Lung (tissue), 12 donors: ENCODE measurements around the gene HARBI1. TPM values are rescaled to one million over a fixed set of nuclear protein-coding genes. Genes with fewer than 3 reads are reported as not detected.

Experiments
- ATAC-seq: fragments of 200-7000 bp; cut with Tn5 transposase; one replicate; pipeline ENCODE4 v1.9.1; 2020; ENCODE audit warnings: moderate number of reproducible peaks; ENCODE audit not compliant: insufficient read depth, low FRiP score
- DNase-seq, 3 donors: peaks; one replicate each; pipeline ENCODE4 v3.0.0-alpha.2; 2013 to 2017
- H3K27ac ChIP-seq, 2 donors: one replicate each; pipeline ENCODE4 v1.5.1; 2013; ENCODE audit warnings: mild to moderate bottlenecking in 2 of 2, moderate library complexity in 2 of 2, control low read depth in 1 of 2, inconsistent platforms in 1 of 2, low read depth in 1 of 2, low read length in 1 of 2
- H3K27me3 ChIP-seq, 3 donors: one replicate each; pipeline ENCODE4 v1.5.1; 2013; ENCODE audit warnings: low read length in 2 of 3; ENCODE audit not compliant: control insufficient read depth in 3 of 3, insufficient read depth in 3 of 3
- H3K36me3 ChIP-seq, 4 donors: one replicate each; pipeline ENCODE4 v1.5.1; 2013; ENCODE audit warnings: low read length in 4 of 4, mild to moderate bottlenecking in 1 of 4, moderate library complexity in 1 of 4; ENCODE audit not compliant: control insufficient read depth in 4 of 4, insufficient read depth in 4 of 4
- H3K4me1 ChIP-seq, 5 donors: one replicate each; pipeline ENCODE4 v1.5.1; 2013; ENCODE audit warnings: low read length in 5 of 5, mild to moderate bottlenecking in 2 of 5, moderate library complexity in 1 of 5; ENCODE audit not compliant: control insufficient read depth in 5 of 5, insufficient read depth in 5 of 5
- H3K4me3 ChIP-seq: one replicate; pipeline ENCODE4 v1.5.1; 2013; ENCODE audit warnings: mild to moderate bottlenecking, control low read depth, moderate library complexity
- H3K9ac ChIP-seq, 2 donors: one replicate each; pipeline ENCODE4 v1.5.1; 2013; ENCODE audit warnings: low read length in 2 of 2, control low read depth in 1 of 2; ENCODE audit not compliant: insufficient read depth in 1 of 2
- H3K9me3 ChIP-seq, 4 donors: one replicate each; pipeline ENCODE4 v1.5.1; 2013; ENCODE audit warnings: low read length in 3 of 4, mild to moderate bottlenecking in 1 of 4, moderate library complexity in 1 of 4; ENCODE audit not compliant: control insufficient read depth in 4 of 4, insufficient read depth in 3 of 4
- WGBS, 2 donors: extraction: QIAGEN DNeasy Blood & Tissue Kit; methylation state at CpG; one replicate each; pipeline ENCODE4 v1.1.7; 2013; 5-methylcytosine and 5-hydroxymethylcytosine counted together
- polyA plus RNA-seq, 2 donors: library from polyadenylated mRNA; stranded (reverse); fragments of 200-250 nt; gene quantifications; one replicate each; pipeline ENCODE4 v1.2.1, GENCODE V29; 2013
- total RNA-seq, 2 donors: library from RNA; depleted of rRNA in 1 of 2; stranded (reverse); fragments of >200 nt in 1 of 2; gene quantifications; one replicate each; pipeline ENCODE4 v1.2.1, GENCODE V29; 2014 to 2021
- TF ChIP-seq, protein P1 (sequence below): IDR thresholded peaks from 2 replicates; pipeline ENCODE4 v1.5.1; 2012; ENCODE audit warnings: mild to moderate bottlenecking; ENCODE audit errors: control extremely low read depth, extremely low read depth
- donor health status: control.
- donor health status: control.
- donor health status: Bipolar disorder and iron deficiency.
- donor health status: healthy.
- donor health status: DM: yes; HTN: yes; CAD: no.

HARBI1 gene
- total and polyA plus RNA-seq, 4 donors = 1.4 to 5.2 (median 3.6) TPM

DNA sequence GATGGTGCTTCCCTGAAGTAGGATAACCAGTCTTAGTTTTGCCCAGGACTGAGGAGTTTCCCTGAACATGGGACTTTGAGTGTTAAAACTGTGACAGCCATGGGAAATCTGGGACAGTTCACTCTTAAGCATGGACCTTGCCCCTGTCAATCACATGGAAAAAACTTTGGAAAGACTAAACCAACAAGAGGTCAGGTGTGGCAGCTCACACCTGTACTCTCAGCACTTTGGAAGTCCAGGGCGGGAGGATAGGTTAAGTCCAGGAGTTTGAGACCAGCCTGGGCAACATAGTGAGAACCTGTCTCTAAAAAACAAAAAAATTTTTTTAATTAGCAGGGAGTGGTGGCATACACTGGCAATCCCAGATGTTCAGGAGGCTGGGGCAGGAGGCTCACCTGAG, 19.9 kb downstream of the HARBI1 start:
- ATAC-seq = no peak
- no peak overlapping the region for H3K9ac ChIP-seq
- no peak overlapping the region for H3K4me3 ChIP-seq
- TF ChIP-seq, protein P1, sequence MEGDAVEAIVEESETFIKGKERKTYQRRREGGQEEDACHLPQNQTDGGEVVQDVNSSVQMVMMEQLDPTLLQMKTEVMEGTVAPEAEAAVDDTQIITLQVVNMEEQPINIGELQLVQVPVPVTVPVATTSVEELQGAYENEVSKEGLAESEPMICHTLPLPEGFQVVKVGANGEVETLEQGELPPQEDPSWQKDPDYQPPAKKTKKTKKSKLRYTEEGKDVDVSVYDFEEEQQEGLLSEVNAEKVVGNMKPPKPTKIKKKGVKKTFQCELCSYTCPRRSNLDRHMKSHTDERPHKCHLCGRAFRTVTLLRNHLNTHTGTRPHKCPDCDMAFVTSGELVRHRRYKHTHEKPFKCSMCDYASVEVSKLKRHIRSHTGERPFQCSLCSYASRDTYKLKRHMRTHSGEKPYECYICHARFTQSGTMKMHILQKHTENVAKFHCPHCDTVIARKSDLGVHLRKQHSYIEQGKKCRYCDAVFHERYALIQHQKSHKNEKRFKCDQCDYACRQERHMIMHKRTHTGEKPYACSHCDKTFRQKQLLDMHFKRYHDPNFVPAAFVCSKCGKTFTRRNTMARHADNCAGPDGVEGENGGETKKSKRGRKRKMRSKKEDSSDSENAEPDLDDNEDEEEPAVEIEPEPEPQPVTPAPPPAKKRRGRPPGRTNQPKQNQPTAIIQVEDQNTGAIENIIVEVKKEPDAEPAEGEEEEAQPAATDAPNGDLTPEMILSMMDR = no peak
- H3K27ac ChIP-seq = no peak overlapping the region
- H3K9me3 ChIP-seq = no peaks in the 10 kb centered on the region
- peaks cover 0 to 18% (median 9%) of the 10 kb centered on the region in 5 donors for H3K4me1 ChIP-seq
- no peaks in the 10 kb centered on the region for H3K36me3 ChIP-seq
- 97 to 100% methylated on average over 1 of the region's 1 CpG for WGBS, 2 donors
- DNase-seq = no peak
- no peaks in the 10 kb centered on the region for H3K27me3 ChIP-seq

DNA sequence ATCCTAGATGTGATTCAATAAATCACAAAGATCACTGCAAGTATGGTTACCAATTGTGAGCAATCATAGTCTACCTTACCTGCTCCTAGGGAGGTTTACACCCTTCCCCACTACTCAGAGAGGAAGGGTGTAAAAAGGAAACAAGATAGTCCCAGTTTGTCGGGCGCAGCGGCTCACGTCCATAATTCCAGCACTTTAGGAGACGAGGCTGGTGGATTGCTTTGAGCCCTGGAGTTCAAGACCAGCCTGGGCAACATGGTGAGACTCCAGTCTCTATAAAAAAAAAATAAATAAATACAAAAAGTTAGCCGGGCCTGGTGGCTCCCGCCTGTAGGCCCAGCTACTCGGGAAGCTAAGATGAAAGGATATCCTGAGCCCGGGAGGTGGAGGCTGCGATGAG, 22.2 kb downstream of the HARBI1 start:
- H3K36me3 ChIP-seq = no peaks in the 10 kb centered on the region
- no peak overlapping the region for H3K4me3 ChIP-seq
- peak overlapping the region in 1 of 2 donors; percentile 39 for H3K27ac ChIP-seq
- DNase-seq = no peak
- no peaks in the 10 kb centered on the region for H3K9me3 ChIP-seq
- TF ChIP-seq, protein P1 = no peak
- peaks cover 4 to 22% (median 8%) of the 10 kb centered on the region in 5 donors for H3K4me1 ChIP-seq
- no peak for ATAC-seq
- H3K27me3 ChIP-seq = no peaks in the 10 kb centered on the region
- no peak overlapping the region for H3K9ac ChIP-seq
- WGBS, 2 donors = 95 to 97% methylated on average over 10 of the region's 10 CpGs

DNA sequence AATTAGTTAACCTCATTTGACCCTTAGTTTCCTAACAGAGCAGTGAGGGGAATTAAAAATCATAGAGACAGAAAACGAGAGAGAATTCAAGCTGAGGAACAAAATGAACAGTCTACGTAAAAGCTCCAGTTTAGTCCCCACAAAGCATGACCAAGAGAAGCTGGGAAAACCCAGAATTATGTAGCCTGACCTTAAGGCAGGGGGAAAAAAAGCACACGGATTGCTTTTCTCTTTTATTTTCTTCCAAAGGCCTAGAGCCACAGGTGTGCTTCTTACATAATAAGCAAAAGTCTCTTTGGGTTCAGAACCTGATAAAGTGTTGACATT, 22.7 kb downstream of the HARBI1 start:
- no peaks in the 10 kb centered on the region for H3K36me3 ChIP-seq
- no peak overlapping the region for H3K4me3 ChIP-seq
- 37 to 43% methylated on average over 3 of the region's 3 CpGs for WGBS, 2 donors
- H3K4me1 ChIP-seq = peaks cover 4 to 24% (median 8%) of the 10 kb centered on the region in 5 donors
- no peaks in the 10 kb centered on the region for H3K9me3 ChIP-seq
- TF ChIP-seq, protein P1 = no peak
- DNase-seq (no peak), ATAC-seq (no peak)
- H3K9ac ChIP-seq = peak overlapping the region in 1 of 2 donors; percentile 78
- peak overlapping the region in 1 of 2 donors; percentile 39 for H3K27ac ChIP-seq
- H3K27me3 ChIP-seq = no peaks in the 10 kb centered on the region

DNA sequence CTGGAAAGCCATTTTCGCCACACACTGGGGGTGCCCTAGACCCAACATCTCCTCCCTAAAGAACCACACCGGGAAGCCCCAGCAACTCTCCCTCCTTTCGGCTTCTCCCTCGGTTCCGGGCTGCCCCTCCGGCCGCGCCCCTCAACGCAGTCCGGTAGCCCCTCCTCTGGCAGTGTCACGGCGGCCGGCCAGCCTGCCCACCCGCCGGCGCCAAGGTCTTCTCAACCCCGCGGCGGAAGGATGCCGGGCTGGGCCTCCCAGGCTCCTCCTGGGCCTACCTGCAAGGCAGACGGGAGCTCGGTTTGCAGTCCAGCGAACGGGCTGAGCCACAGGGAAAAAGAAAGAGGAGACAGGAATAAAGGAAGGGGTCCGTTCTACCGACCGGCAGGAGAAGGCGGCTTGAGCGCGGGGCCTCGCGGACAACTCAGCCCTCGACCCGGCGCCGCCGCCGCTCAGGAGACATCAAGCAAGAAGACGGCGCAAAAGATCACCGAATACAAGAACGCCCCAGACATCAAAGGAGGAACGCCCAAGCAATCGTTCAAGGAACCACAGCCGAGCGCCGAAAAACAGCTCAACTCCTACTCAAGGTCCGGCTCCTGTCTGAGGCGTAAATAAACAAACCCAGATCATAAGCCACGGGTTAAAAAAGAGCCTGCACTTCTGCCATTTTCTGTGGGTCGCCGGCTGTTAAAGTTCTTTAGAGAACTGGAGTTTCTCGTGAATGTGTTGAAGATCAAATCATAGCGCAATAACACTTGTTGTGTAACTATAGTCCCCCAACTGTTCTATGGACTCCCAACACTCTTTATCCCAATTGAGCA, 23.3 kb downstream of the HARBI1 start, which contains the start of gene AMBRA1:
Gene AMBRA1 (minus strand): TSS at position 474 of the 824 bp plus-strand sequence. CDS start 45,643 bp downstream, outside the sequence.
- Histone ChIP-seq H3K36me3 (no peaks in the 10 kb centered on the region), H3K27me3 (no peaks in the 10 kb centered on the region), H3K27ac (peak within 1 kb of the TSS; percentile 39 to 88), H3K9ac (peak within 1 kb of the TSS; percentile 58 to 78), H3K4me3 (peak within 1 kb of the TSS; percentile 93), H3K4me1 (peaks cover 4 to 25% (median 8%) of the 10 kb centered on the region in 5 donors), H3K9me3 (no peaks in the 10 kb centered on the region)
- TF ChIP-seq, protein P1 = no peak
- ATAC-seq = peak; percentile 89
- 1% methylated on average over 54 of the region's 54 CpGs for WGBS, 2 donors
- peak; percentile 93 to 96 (median 95) for DNase-seq
